Neural progenitor cell (in vitro differentiated cells): ENCODE measurements around the gene SLC17A9. TPM values are rescaled to one million over a fixed set of nuclear protein-coding genes. Genes with fewer than 3 reads are reported as not detected.

Experiments
- DNase-seq: peaks from one replicate; pipeline ENCODE4 v3.0.0-alpha.2; 2016; ENCODE audit warnings: low spot score
- H2AFZ ChIP-seq: fragments of 200-600 bp; sonication (generic); replicated peaks from 2 replicates; pipeline ENCODE4 v1.6.1; 2016; ENCODE audit warnings: antibody characterized with exemption
- H3F3A ChIP-seq: fragments of 200-600 bp; sonication (generic); 2 replicates; pipeline ENCODE4 v1.6.1; 2016; ENCODE audit warnings: antibody characterized with exemption, low read depth
- H3K27ac ChIP-seq: fragments of 200-600 bp; sonication (generic); 2 replicates; pipeline ENCODE4 v1.5.1; 2016; ENCODE audit warnings: mild to moderate bottlenecking
- H3K27me3 ChIP-seq: fragments of 200-600 bp; sonication (generic); 2 replicates; pipeline ENCODE4 v1.6.1; 2016; ENCODE audit warnings: mild to moderate bottlenecking, moderate library complexity
- H3K36me3 ChIP-seq: fragments of 200-600 bp; sonication (generic); 2 replicates; pipeline ENCODE4 v1.5.1; 2016
- H3K4me1 ChIP-seq: fragments of 200-600 bp; sonication (generic); 2 replicates; pipeline ENCODE4 v1.6.1; 2016; ENCODE audit warnings: mixed run types
- H3K4me2 ChIP-seq: fragments of 200-600 bp; sonication (generic); 2 replicates; pipeline ENCODE4 v1.6.1; 2016
- H3K4me3 ChIP-seq: fragments of 200-600 bp; sonication (generic); 2 replicates; pipeline ENCODE4 v1.5.1; 2016
- H3K79me2 ChIP-seq: fragments of 200-600 bp; sonication (generic); 2 replicates; pipeline ENCODE4 v1.6.1; 2016; ENCODE audit warnings: low read depth
- H3K9ac ChIP-seq: fragments of 200-600 bp; sonication (generic); 2 replicates; pipeline ENCODE4 v1.6.1; 2016
- H3K9me3 ChIP-seq: fragments of 200-600 bp; sonication (generic); 2 replicates; pipeline ENCODE4 v1.5.1; 2016; ENCODE audit warnings: low read depth
- H4K20me1 ChIP-seq: fragments of 200-600 bp; sonication (generic); 2 replicates; pipeline ENCODE4 v1.6.1; 2016; ENCODE audit warnings: low read depth
- H3K27ac Mint-ChIP-seq: 3 replicates; pipeline ENCODE4 v1.8.0; 2021; ENCODE audit warnings: mixed read lengths
- H3K27me3 Mint-ChIP-seq: 2 replicates; pipeline ENCODE4 v1.8.0; 2022; ENCODE audit warnings: low read depth, mild to moderate bottlenecking, inconsistent platforms, moderate library complexity, mixed read lengths; ENCODE audit not compliant: insufficient read depth
- H3K36me3 Mint-ChIP-seq: 3 replicates; pipeline ENCODE4 v1.8.0; 2021; ENCODE audit warnings: mixed read lengths
- H3K4me1 Mint-ChIP-seq: 3 replicates; pipeline ENCODE4 v1.8.0; 2021; ENCODE audit warnings: mixed read lengths
- H3K4me3 Mint-ChIP-seq: 3 replicates; pipeline ENCODE4 v1.8.0; 2021; ENCODE audit warnings: mild to moderate bottlenecking, moderate library complexity, mixed read lengths
- H3K9me3 Mint-ChIP-seq: 3 replicates; pipeline ENCODE4 v1.8.0; 2020; ENCODE audit warnings: mixed read lengths
- CTCF ChIP-seq: fragments of 200-600 bp; sonication (generic); IDR thresholded peaks from 2 replicates; pipeline ENCODE4 v1.5.1; 2017; ENCODE audit warnings: antibody characterized with exemption, mild to moderate bottlenecking
- EZH2 ChIP-seq: fragments of 200-600 bp; sonication (generic); IDR thresholded peaks from 2 replicates; pipeline ENCODE4 v1.6.1; 2017; ENCODE audit warnings: antibody characterized with exemption, mild to moderate bottlenecking, moderate library complexity
- EZH2phosphoT487 ChIP-seq: fragments of 200-600 bp; sonication (generic); IDR thresholded peaks from 2 replicates; pipeline ENCODE4 v1.6.1; 2017; ENCODE audit warnings: antibody characterized with exemption
- total RNA-seq: library from RNA; depleted of rRNA; stranded (reverse); fragments of >200 nt; gene quantifications from 2 replicates; pipeline ENCODE4 v1.2.3, GENCODE V29; 2015; ENCODE audit warnings: low replicate concordance

SLC17A9 gene
- total RNA-seq, 1 donor from 2014 or later: 0.17 TPM

- peaks cover 46% of the 10 kb centered on the region for H3K4me1 ChIP-seq
- H3K4me3 Mint-ChIP-seq: peak overlapping the region; percentile 97
- H3K9me3 Mint-ChIP-seq: no peaks in the 10 kb centered on the region
- DNase-seq: no peak
- H3K9me3 ChIP-seq: no peaks in the 10 kb centered on the region
- H3K27ac ChIP-seq: no peak overlapping the region
- peak overlapping the region; percentile 97 for H3K4me2 ChIP-seq
- H3K79me2 ChIP-seq: peaks cover 98% of the 10 kb centered on the region
- H3K9ac ChIP-seq: no peak overlapping the region
- no peaks in the 10 kb centered on the region for H3K27me3 ChIP-seq
- H3K36me3 ChIP-seq: no peaks in the 10 kb centered on the region
- TF ChIP-seq EZH2 (no peak), EZH2phosphoT487 (no peak), CTCF (no peak)
- no peak overlapping the region for H2AFZ ChIP-seq
- peaks cover 46% of the 10 kb centered on the region for H3F3A ChIP-seq
- peaks cover 95% of the 10 kb centered on the region for H4K20me1 ChIP-seq
- H3K4me3 ChIP-seq: peak overlapping the region; percentile 99
- H3K4me1 Mint-ChIP-seq: peaks cover 63% of the 10 kb centered on the region
- peaks cover 2% of the 10 kb centered on the region for H3K36me3 Mint-ChIP-seq
- H3K27ac Mint-ChIP-seq: no peak overlapping the region
- peaks cover 4% of the 10 kb centered on the region for H3K27me3 Mint-ChIP-seq
Observed at GRCh38 chr20:62923669-62924441, 28.7 kb upstream of the SLC17A9 start.

DNA sequence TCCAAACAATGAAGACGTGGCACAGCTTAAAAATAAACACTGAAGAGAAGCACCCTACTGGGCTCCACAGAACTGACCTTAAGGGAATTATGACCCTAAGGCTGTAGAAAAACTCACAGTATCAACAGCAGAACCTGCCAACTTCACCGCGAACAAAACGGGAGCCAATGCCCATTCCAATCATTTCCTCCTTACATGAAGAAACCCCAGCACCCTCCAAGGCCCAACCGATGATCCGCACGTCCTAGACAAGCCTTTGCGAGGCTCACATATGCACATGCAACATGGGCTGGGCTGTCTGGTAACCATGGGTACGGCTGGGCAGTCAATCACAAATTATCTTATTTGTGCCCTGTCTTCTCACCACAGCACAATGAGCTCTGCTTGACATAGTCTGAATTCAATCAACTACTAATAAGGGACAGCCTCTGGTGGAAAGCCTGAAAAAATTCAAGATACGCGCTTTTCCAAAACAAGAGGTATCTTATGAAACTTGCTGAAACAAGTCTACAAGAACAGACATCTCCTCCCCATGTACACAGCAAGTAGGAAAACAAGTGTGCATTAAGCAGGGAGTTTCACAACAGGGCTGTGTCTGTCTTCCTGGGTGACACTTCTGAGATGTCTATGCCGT is 27.9 kb upstream of the SLC17A9 start:
- Histone ChIP-seq H2AFZ (no peak overlapping the region), H3K9ac (no peak overlapping the region), H3K79me2 (peaks cover 98% of the 10 kb centered on the region), H3K27me3 (no peaks in the 10 kb centered on the region), H3K9me3 (no peaks in the 10 kb centered on the region), H3K4me3 (peak overlapping the region; percentile 99), H3K4me1 (peaks cover 41% of the 10 kb centered on the region), H3K36me3 (no peaks in the 10 kb centered on the region), H3K4me2 (peak overlapping the region; percentile 97), H3K27ac (no peak overlapping the region), H3F3A (peaks cover 43% of the 10 kb centered on the region), H4K20me1 (peaks cover 95% of the 10 kb centered on the region)
- TF ChIP-seq CTCF (no peak), EZH2 (no peak)
- H3K27ac Mint-ChIP-seq: no peak overlapping the region
- DNase-seq: no peak
- H3K36me3 Mint-ChIP-seq: peaks cover 2% of the 10 kb centered on the region
- no peaks in the 10 kb centered on the region for H3K9me3 Mint-ChIP-seq
- peaks cover 4% of the 10 kb centered on the region for H3K27me3 Mint-ChIP-seq
- peaks cover 60% of the 10 kb centered on the region for H3K4me1 Mint-ChIP-seq
- H3K4me3 Mint-ChIP-seq: peak overlapping the region; percentile 97

- Mint-ChIP-seq H3K27ac (peak overlapping the region; percentile 7), H3K36me3 (peaks cover 2% of the 10 kb centered on the region), H3K4me1 (peaks cover 58% of the 10 kb centered on the region), H3K9me3 (no peaks in the 10 kb centered on the region), H3K4me3 (peak overlapping the region; percentile 97), H3K27me3 (peaks cover 4% of the 10 kb centered on the region)
- no peaks in the 10 kb centered on the region for H3K9me3 ChIP-seq
- peaks cover 98% of the 10 kb centered on the region for H3K79me2 ChIP-seq
- H3K36me3 ChIP-seq: no peaks in the 10 kb centered on the region
- peaks cover 95% of the 10 kb centered on the region for H4K20me1 ChIP-seq
- TF ChIP-seq EZH2 (no peak), CTCF (no peak), EZH2phosphoT487 (no peak)
- peaks cover 37% of the 10 kb centered on the region for H3K4me1 ChIP-seq
- H2AFZ ChIP-seq: no peak overlapping the region
- DNase-seq: no peak
- H3K27ac ChIP-seq: no peak overlapping the region
- H3K27me3 ChIP-seq: no peaks in the 10 kb centered on the region
- peak overlapping the region; percentile 88 for H3K9ac ChIP-seq
- H3F3A ChIP-seq: peaks cover 43% of the 10 kb centered on the region
- H3K4me3 ChIP-seq: peak overlapping the region; percentile 99
- peak overlapping the region; percentile 97 for H3K4me2 ChIP-seq
Observed at GRCh38 chr20:62925076-62925419, 27.5 kb upstream of the SLC17A9 start.
